NCI-H82 treated with DMSO at 0.1 percent for 48 hours (cell line): Measurements from ENCODE around the gene THAP3.
"Not testable (repeated sequence)": the region's sequence is repeated elsewhere in the genome, so short reads cannot be mapped to it uniquely, and the experiment has no call there.

ENCODE experiments used
- DNase-seq: peaks from one replicate; lab custom pipeline; 2025; ENCODE audit not compliant: unreplicated experiment; lab: John Stamatoyannopoulos, UW

Gene THAP3

GRCh38 chr1:6590046-6590445 is 34.6 kb upstream of the THAP3 start:
- no peak for DNase-seq

- DNase-seq, result no peak
Observed at GRCh38 chr1:6591222-6591621, 33.4 kb upstream of the THAP3 start.

- DNase-seq, result no peak
Observed at GRCh38 chr1:6591644-6592043, 33.0 kb upstream of the THAP3 start.

- no peak for DNase-seq
Observed at GRCh38 chr1:6592441-6592840, 32.2 kb upstream of the THAP3 start.

GRCh38 chr1:6592865-6593593 is 31.6 kb upstream of the THAP3 start:
- no peak for DNase-seq

- no peak for DNase-seq
Observed at GRCh38 chr1:6593810-6594209, 30.9 kb upstream of the THAP3 start.

GRCh38 chr1:6594977-6595740 is 29.5 kb upstream of the THAP3 start:
- no peak for DNase-seq

- DNase-seq, result no peak
Observed at GRCh38 chr1:6596351-6596750, 28.3 kb upstream of the THAP3 start.

- no peak for DNase-seq
Observed at GRCh38 chr1:6596886-6597776, 27.5 kb upstream of the THAP3 start.

- DNase-seq, result no peak
Observed at GRCh38 chr1:6597777-6598131, 26.9 kb upstream of the THAP3 start.

GRCh38 chr1:6599141-6599975 is 25.3 kb upstream of the THAP3 start:
- no peak for DNase-seq

GRCh38 chr1:6599991-6600390 is 24.7 kb upstream of the THAP3 start:
- not testable (repeated sequence) for DNase-seq

GRCh38 chr1:6600410-6601048 is 24.1 kb upstream of the THAP3 start:
- no peak for DNase-seq

- no peak for DNase-seq
Observed at GRCh38 chr1:6601049-6601922, 23.4 kb upstream of the THAP3 start.

- DNase-seq, result no peak
Observed at GRCh38 chr1:6601923-6602668, 22.6 kb upstream of the THAP3 start.

GRCh38 chr1:6602669-6603237 is 21.9 kb upstream of the THAP3 start, which contains the start of gene KLHL21:
TSS of gene KLHL21 (minus strand) at chr1:6602869. CDS start at chr1:6602817, 52 bp downstream.
- peak; percentile 25 for DNase-seq

GRCh38 chr1:6603238-6603914 is 21.3 kb upstream of the THAP3 start:
- DNase-seq, result no peak
